ENCODE results near the gene KCNK7. TPM values are rescaled to one million over a fixed set of nuclear protein-coding genes. Genes with fewer than 3 reads are reported as not detected.

KCNK7 gene
- total and polyA plus RNA-seq, 4 donors, result 0.46 to 2.8 (median 1.3) TPM

DNA sequence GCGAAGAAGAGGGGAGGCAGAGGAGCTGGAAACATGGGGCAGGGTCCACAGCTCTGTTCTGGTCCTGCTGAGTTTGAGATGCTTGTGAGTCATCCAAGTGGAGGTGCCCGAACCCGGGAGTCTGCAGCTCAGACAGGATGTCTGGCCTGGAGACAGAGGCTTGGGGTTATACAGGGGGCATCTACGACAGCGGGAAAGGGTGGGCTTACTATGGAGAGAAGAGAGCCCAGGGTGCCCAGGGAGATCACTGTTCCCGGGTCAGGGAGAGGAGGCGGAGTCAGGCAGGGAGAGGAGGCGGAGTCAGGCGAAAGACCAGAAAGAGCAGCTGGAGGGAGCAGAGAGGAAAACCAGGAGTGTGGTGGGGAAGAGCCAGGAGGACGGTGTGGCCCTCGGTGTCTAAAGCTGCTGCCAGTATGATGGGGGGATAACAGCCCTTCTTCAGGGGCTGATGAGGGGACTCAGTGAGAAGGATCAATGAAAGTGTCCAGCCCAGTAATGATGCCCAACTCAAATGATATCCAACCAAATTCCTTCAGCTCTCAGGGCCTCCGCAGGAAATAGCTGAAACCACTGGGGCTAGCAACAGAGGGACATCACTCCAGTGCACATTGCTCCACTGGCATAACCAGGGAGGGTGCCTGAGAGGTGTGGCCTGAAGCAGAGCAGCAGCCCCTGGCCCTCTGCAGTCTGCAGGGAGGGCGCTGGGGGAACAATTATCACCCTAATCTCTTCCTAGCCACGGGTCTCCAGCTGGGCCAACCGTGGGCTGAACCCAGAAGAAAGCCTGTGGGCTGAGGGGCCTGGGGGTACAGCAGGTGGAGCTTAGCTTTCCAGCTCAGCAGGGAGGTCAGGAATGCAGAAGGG lies 34.8 kb downstream of the KCNK7 start:
- Histone ChIP-seq H3K9me3 (ENCODE audit: control insufficient read depth in 4 of 4, insufficient read depth in 3 of 4, low read length in 3 of 4) (no peaks in the 10 kb centered on the region), H3K27me3 (ENCODE audit: control insufficient read depth in 3 of 3, insufficient read depth in 3 of 3, low read length in 2 of 3) (peaks cover 0 to 2% (median 0%) of the 10 kb centered on the region in 3 donors), H3K4me1 (ENCODE audit: control insufficient read depth in 5 of 5, insufficient read depth in 5 of 5, low read length in 5 of 5) (peaks cover 0 to 50% (median 30%) of the 10 kb centered on the region in 5 donors), H3K27ac (ENCODE audit: low read depth in 1 of 2, low read length in 1 of 2) (peak overlapping the region in 1 of 2 donors; percentile 90), H3K9ac (ENCODE audit: insufficient read depth in 1 of 2, low read length in 2 of 2) (no peak overlapping the region), H3K36me3 (ENCODE audit: control insufficient read depth in 4 of 4, insufficient read depth in 4 of 4, low read length in 4 of 4) (peaks cover 0 to 2% (median 0%) of the 10 kb centered on the region in 4 donors), H3K4me3 (no peak overlapping the region)
- WGBS, 2 donors, result 35 to 58% methylated on average over 15 of the region's 15 CpGs
- TF ChIP-seq CTCF (IDR thresholded peaks at IDR 0.05; ENCODE audit: control extremely low read depth, extremely low read depth), result no peak
- ATAC-seq (ENCODE audit: insufficient read depth, low FRiP score) (no peak), DNase-seq (peak; percentile 64 to 76 (median 75))

DNA sequence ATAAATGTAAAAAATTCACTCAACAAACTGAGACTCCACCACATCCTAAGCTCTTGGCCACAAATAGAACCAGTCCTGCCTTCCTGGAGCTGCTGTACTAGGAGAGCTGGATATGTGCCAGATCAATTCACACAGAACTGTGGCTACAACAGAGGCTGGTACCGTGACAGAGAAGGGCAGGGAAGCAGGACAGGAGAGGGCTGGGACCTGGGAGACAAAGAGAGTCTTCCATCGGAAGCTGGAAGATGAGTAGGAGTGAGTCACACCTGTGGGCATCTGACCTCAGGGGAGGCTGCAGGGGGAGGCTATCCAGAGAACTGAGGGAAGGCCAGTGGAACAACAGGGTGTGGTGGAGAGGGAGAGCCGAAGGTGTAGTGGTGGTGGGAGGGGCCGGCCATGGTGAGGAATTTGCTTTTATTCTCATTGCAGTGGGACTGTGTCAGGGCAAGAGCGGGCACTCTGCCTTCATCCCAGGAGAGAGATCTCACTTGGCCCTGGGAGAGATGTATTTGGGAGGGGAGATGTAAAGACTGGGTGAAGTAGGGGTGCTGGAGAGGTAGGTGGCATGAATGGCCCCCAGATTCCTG lies 35.6 kb downstream of the KCNK7 start:
- no peak for TF ChIP-seq CTCF (IDR thresholded peaks at IDR 0.05; ENCODE audit: control extremely low read depth, extremely low read depth)
- Histone ChIP-seq H3K27me3 (ENCODE audit: control insufficient read depth in 3 of 3, insufficient read depth in 3 of 3, low read length in 2 of 3) (peaks cover 0 to 2% (median 0%) of the 10 kb centered on the region in 3 donors), H3K9me3 (ENCODE audit: control insufficient read depth in 4 of 4, insufficient read depth in 3 of 4, low read length in 3 of 4) (no peaks in the 10 kb centered on the region), H3K9ac (ENCODE audit: insufficient read depth in 1 of 2, low read length in 2 of 2) (peak overlapping the region in 1 of 2 donors; percentile 58), H3K4me1 (ENCODE audit: control insufficient read depth in 5 of 5, insufficient read depth in 5 of 5, low read length in 5 of 5) (peaks cover 0 to 58% (median 30%) of the 10 kb centered on the region in 5 donors), H3K4me3 (no peak overlapping the region), H3K27ac (ENCODE audit: low read depth in 1 of 2, low read length in 1 of 2) (peak overlapping the region in 1 of 2 donors; percentile 90), H3K36me3 (ENCODE audit: control insufficient read depth in 4 of 4, insufficient read depth in 4 of 4, low read length in 4 of 4) (peaks cover 0 to 2% (median 0%) of the 10 kb centered on the region in 4 donors)
- peak in 2 of 3 donors; percentile 51 to 65 for DNase-seq
- WGBS, 2 donors, result 47 to 64% methylated on average over 5 of the region's 5 CpGs
- ATAC-seq (ENCODE audit: insufficient read depth, low FRiP score), result no peak

- Histone ChIP-seq H3K4me1 (ENCODE audit: control insufficient read depth in 5 of 5, insufficient read depth in 5 of 5, low read length in 5 of 5) (peaks cover 0 to 58% (median 30%) of the 10 kb centered on the region in 5 donors), H3K9me3 (ENCODE audit: control insufficient read depth in 4 of 4, insufficient read depth in 3 of 4, low read length in 3 of 4) (no peaks in the 10 kb centered on the region), H3K36me3 (ENCODE audit: control insufficient read depth in 4 of 4, insufficient read depth in 4 of 4, low read length in 4 of 4) (peaks cover 0 to 2% (median 0%) of the 10 kb centered on the region in 4 donors), H3K4me3 (no peak overlapping the region), H3K27me3 (ENCODE audit: control insufficient read depth in 3 of 3, insufficient read depth in 3 of 3, low read length in 2 of 3) (peaks cover 0 to 2% (median 0%) of the 10 kb centered on the region in 3 donors), H3K9ac (ENCODE audit: insufficient read depth in 1 of 2, low read length in 2 of 2) (peak overlapping the region in 1 of 2 donors; percentile 58), H3K27ac (ENCODE audit: low read depth in 1 of 2, low read length in 1 of 2) (peak overlapping the region; percentile 66 to 90)
- WGBS, 2 donors, result 66 to 93% methylated on average over 5 of the region's 5 CpGs
- DNase-seq (peak in 1 of 3 donors; percentile 13), ATAC-seq (ENCODE audit: insufficient read depth, low FRiP score) (no peak)
- no peak for TF ChIP-seq CTCF (IDR thresholded peaks at IDR 0.05; ENCODE audit: control extremely low read depth, extremely low read depth)
These were observed 36.1 kb downstream of the KCNK7 start for GRCh38 chr11:65559535-65559934.
